Duodenal mucosa (tissue), 2 donors: ENCODE data around the gene TEX50.
"Not testable (repeated sequence)": the region's sequence is repeated elsewhere in the genome, so short reads cannot be mapped to it uniquely, and the experiment has no call there.

Experiments used
- H3K27ac ChIP-seq: one replicate; pipeline ENCODE4 v1.7.0; 2013; ENCODE audit warnings: low read depth, low read length
- H3K27me3 ChIP-seq, 2 donors: one replicate each; pipeline ENCODE4 v1.7.0; 2013; ENCODE audit warnings: low read length in 2 of 2, control low read depth in 1 of 2; ENCODE audit not compliant: insufficient read depth in 2 of 2, control insufficient read depth in 1 of 2
- H3K36me3 ChIP-seq, 2 donors: one replicate each; pipeline ENCODE4 v1.7.0; 2013; ENCODE audit warnings: low read length in 2 of 2, control low read depth in 1 of 2; ENCODE audit not compliant: insufficient read depth in 2 of 2, control insufficient read depth in 1 of 2
- H3K4me1 ChIP-seq, 2 donors: one replicate each; pipeline ENCODE4 v1.7.0; 2013; ENCODE audit warnings: low read length in 2 of 2, control low read depth in 1 of 2; ENCODE audit not compliant: insufficient read depth in 2 of 2, control insufficient read depth in 1 of 2
- H3K4me3 ChIP-seq, 2 donors: one replicate each; pipeline ENCODE4 v1.7.0; 2013; ENCODE audit warnings: low read length in 2 of 2, low read depth in 1 of 2
- H3K9ac ChIP-seq, 2 donors: one replicate each; pipeline ENCODE4 v1.7.0; 2013; ENCODE audit warnings: low read length in 2 of 2, low read depth in 1 of 2
- H3K9me3 ChIP-seq, 2 donors: one replicate each; pipeline ENCODE4 v1.7.0; 2013; ENCODE audit warnings: low read length in 2 of 2, control low read depth in 1 of 2; ENCODE audit not compliant: control insufficient read depth in 1 of 2

Gene TEX50

DNA sequence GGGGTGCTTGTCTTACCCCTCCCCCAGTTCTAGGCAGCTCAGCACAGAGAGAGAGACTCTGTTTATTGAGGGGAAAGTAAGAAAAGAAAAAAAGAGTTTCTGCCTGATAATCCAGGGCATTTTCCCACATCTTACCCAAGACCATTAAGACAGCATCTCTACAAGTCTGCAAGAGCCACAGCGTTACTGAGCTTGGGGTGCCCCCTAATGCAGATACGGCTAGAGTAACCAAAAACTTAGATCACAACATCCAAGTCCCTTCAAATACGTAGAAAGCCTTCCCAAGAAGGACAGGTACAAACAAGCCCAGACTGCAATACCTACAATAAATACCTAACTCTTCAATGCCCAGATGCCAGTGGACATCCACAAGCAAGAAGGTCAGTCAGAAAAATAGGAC, 6.2 kb upstream of the TEX50 start:
- Histone ChIP-seq H3K27ac (no peak overlapping the region), H3K27me3 (no peaks in the 10 kb centered on the region), H3K9me3 (no peaks in the 10 kb centered on the region), H3K4me3 (no peak overlapping the region), H3K36me3 (no peaks in the 10 kb centered on the region), H3K4me1 (no peaks in the 10 kb centered on the region), H3K9ac (no peak overlapping the region)

DNA sequence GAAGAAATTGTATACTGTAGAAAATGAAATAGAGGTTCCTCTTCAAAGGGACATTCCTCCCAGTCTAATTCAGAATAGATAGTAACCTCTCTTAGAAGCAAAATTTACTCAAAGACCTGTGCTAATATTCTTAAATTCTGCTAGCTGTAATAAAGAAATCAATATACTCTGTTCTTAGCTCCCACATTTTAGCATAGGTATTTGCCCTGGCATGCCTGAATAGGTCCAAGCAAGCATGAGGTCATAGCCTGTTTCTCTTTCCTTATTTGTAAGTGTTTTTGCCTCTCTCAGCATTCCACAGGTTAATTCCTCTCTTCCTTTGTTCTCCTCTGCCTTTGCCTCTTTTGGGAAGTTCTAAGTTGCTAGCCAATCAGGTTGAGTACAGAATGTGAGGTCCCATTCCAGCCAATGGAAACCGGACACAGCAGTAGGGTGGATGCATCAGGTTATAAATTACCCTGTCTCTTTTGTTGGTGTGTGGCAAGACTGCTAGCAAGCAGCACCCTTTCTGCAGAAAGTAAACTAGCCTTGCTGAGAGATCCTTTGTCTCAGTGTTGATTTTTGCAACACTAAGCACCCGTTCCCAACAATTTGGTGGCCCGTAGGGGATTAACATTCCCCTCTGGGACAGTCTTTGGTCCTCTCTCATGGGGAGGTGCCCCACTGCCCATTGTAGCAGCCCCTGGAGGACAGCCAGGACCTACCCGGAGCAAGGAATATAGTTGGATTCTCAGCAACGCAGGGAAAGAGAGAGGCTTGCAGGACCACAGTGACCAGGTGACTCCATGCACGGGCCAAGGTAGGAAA, 2.3 kb downstream of the TEX50 start:
- H3K4me3 ChIP-seq, H3K9ac ChIP-seq, H3K27ac ChIP-seq: not testable (repeated sequence)

DNA sequence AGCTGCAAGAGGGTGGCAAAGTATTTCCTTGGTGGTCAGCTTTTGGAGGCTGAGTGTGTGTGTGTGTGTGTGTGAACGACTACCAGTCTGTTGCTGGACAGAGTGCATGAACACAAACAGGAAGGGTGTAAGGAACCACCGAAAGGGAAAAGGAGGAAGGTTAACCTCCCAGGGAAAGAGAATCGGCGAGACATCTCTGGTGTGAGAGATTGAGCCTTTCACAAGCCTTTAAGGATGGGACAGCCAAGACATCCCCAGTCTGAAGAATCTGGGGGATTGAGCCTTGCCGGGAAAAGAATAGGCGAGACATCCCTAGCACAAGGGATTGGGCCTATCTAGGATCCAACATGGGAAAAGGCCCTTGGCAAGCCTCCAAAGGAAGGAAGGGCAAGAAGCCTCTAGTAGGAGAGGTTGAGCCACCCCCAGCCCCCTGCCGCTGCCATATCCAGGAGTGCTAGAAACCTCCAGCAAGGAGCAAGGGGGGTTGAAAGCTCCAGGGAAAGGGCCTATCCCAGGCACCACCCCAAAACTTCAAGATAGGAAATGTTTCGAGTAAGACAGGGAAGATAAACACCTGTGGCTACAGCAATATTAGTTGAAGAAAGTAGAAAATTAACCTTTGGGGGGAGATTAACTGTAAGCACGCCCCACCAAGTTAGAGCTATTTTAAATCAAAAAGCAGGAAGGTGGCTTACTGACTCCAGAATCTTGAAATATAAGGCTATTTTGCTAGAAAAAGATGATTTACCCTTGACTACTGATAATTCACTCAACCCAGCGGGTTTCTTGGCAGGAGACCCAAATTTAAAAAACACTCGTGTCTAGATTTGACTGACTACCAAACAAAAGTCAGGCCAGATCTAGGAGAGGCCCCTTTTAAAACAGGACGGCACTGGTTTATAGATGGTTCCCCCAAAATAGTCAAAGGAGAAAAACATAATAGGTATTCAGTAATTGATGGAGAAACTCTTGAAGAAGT, 3.2 kb downstream of the TEX50 start:
- Histone ChIP-seq H3K9ac (no peak overlapping the region), H3K9me3 (peaks cover 0 to 3% of the 10 kb centered on the region in 2 donors), H3K27me3 (no peaks in the 10 kb centered on the region), H3K36me3 (no peaks in the 10 kb centered on the region), H3K27ac (no peak overlapping the region), H3K4me3 (no peak overlapping the region), H3K4me1 (no peaks in the 10 kb centered on the region)

More for the DNA sequence above, 2.3 kb downstream of the TEX50 start:
- H3K9me3 ChIP-seq, H3K4me1 ChIP-seq, H3K27me3 ChIP-seq, H3K36me3 ChIP-seq: not testable (repeated sequence)

DNA sequence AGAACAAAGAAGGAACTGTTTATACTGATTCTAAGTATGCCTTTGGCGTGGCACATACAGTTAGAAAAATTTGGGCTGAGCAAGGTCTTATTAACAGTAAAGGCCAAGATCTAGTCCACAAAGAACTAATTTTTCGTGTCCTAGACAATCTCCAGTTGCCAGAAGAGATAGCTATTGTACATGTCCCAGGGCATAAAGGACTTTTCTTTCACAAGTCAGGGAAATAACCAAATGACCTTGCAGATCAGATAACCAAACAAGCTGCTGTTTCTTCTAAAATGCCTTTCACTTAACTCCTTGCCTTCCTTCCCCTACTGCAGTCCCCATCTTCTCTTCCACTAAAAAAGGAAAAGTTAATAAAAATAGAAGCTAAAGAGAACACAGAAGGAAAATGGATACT, 4.0 kb downstream of the TEX50 start:
- Histone ChIP-seq H3K27ac (no peak overlapping the region), H3K9ac (no peak overlapping the region), H3K9me3 (peaks cover 0 to 3% of the 10 kb centered on the region in 2 donors), H3K36me3 (no peaks in the 10 kb centered on the region), H3K4me3 (no peak overlapping the region), H3K27me3 (no peaks in the 10 kb centered on the region), H3K4me1 (no peaks in the 10 kb centered on the region)

DNA sequence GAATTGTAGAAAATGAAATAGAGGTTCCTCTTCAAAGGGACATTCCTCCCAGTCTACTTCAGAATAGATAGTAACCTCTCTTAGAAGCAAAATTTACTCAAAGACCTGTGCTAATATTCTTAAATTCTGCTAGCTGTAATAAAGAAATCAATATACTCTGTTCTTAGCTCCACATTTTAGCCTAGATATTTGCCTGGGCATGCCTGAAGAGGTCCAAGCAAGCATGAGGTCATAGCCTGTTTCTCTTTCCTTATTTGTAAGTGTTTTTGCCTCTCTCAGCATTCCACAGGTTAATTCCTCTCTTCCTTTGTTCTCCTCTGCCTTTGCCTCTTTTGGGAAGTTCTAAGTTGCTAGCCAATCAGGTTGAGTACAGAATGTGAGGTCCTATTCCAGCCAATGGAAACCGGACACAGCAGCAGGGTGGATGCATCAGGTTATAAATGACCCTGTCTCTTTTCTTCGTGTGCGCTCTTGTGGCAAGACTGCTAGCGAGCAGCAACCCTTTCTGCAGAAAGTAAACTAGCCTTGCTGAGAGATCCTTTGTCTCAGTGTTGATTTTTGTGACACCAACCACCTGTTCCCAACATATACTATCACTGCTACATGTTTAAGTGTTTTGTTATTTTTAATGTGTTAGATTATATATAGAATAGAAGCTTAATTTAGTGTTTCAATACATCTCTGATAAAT, 7.5 kb downstream of the TEX50 start:
- not testable (repeated sequence) for H3K4me1 ChIP-seq, H3K36me3 ChIP-seq, H3K9ac ChIP-seq, H3K27me3 ChIP-seq, H3K9me3 ChIP-seq, H3K27ac ChIP-seq, H3K4me3 ChIP-seq

DNA sequence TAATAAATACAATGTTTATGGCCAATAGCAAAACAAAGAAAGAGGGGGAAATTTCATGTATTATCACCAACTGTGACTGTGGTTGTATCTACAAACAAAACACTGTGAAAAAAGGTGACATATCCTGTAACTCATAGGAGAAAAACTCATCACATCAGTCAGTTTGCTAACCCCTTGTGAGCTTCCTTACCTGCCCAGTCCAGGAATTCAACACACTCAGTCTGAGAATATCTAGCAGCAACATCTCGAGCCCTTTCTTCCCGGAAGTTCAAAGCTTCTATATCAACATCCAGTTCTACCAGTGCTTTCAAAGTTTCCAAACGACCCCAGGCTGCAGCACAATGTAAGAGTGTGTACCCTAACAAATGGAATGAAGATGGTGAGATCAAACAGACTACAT, 11.5 kb downstream of the TEX50 start:
- no peak overlapping the region for H3K27ac ChIP-seq
- H3K9ac ChIP-seq = no peak overlapping the region
- no peaks in the 10 kb centered on the region for H3K9me3 ChIP-seq
- H3K4me1 ChIP-seq = no peaks in the 10 kb centered on the region
- H3K4me3 ChIP-seq = no peak overlapping the region
- no peaks in the 10 kb centered on the region for H3K36me3 ChIP-seq
- no peaks in the 10 kb centered on the region for H3K27me3 ChIP-seq

DNA sequence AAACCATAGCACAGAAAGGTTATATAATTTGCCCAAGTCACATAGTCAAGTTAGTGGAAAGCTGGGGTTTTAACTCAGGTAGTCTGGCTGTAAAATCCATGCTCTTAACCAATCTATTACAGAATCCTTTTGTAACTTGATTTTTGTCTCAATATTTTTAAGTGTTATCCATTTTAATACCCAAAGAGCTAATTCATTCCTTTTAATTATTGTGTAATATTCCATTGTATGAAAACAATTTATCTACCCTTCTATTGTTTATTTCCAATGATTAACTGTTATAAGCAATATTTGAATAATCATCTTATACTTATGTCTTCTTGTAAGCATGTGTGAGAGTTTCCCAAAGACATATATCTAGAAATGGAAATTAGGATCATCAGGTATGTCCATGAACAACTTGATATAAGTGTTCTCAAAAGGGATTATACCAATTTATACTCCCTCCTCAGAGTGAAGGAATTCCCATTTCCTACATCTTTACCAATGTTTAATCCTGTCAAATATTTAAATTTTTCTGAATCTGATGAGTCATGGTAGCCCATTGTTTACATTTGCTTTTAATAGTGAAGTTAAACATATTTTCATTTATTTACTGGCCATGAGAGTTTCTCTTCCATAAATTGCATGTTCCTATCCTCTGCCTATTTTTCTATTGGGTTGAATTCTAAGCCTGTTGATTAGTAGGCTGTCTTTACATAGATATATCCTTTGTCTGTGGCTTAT, 13.9 kb downstream of the TEX50 start:
- Histone ChIP-seq H3K9ac (no peak overlapping the region), H3K4me1 (no peaks in the 10 kb centered on the region), H3K9me3 (no peaks in the 10 kb centered on the region), H3K4me3 (no peak overlapping the region), H3K27ac (no peak overlapping the region), H3K27me3 (no peaks in the 10 kb centered on the region), H3K36me3 (no peaks in the 10 kb centered on the region)

DNA sequence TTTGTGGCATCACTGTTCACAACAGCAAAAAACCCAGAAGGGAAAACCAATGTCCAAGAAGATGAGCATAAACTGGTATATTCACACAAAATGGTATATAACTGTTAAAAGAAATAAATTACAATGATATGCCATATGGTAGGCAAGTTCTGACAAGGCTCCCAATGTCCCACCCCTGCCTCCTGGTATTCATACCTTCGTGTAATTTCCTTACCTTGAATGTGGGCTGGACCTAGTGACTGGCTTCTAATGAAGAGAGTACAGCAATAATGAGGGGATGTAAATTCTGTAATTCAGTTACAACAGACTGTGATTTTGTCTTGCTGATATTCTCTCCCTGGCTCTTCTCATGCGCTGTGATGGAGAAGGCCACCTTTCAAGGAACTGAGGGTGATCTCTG, 25.2 kb downstream of the TEX50 start:
- H3K4me3 ChIP-seq = no peak overlapping the region
- H3K4me1 ChIP-seq = no peaks in the 10 kb centered on the region
- H3K9ac ChIP-seq = no peak overlapping the region
- peaks cover 5 to 6% of the 10 kb centered on the region in 2 donors for H3K9me3 ChIP-seq
- H3K27ac ChIP-seq = no peak overlapping the region
- H3K36me3 ChIP-seq = no peaks in the 10 kb centered on the region
- no peaks in the 10 kb centered on the region for H3K27me3 ChIP-seq

DNA sequence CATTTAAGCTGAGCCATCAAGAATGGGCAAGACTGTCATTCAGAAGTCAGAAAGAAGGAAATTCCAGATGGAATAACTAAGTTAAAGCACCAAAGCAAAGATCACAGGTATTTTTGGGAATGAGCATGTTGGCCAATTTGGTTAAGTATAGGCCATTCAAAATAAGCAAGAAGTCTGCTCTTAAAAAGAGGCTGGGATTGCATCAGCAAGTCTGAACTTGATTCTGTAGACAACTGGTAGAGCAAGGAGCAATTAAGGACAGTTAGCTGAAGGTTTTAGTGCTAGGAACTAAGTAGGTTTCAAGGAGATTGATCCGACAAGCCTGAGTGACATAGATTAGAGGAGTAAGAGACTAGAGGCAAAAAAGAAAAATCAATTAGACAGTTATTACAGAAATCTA, 26.1 kb downstream of the TEX50 start:
- no peaks in the 10 kb centered on the region for H3K4me1 ChIP-seq
- H3K9me3 ChIP-seq = no peaks in the 10 kb centered on the region
- H3K27me3 ChIP-seq = no peaks in the 10 kb centered on the region
- H3K27ac ChIP-seq = no peak overlapping the region
- H3K9ac ChIP-seq = no peak overlapping the region
- H3K4me3 ChIP-seq = no peak overlapping the region
- H3K36me3 ChIP-seq = no peaks in the 10 kb centered on the region
